Peyer's patch (tissue), 4 donors: Measurements from ENCODE around the gene OMA1. TPM values are rescaled to one million over a fixed set of nuclear protein-coding genes. Genes with fewer than 3 reads are reported as not detected.
A peak's percentile ranks its signal among the peaks of the same experiment; 100 is the strongest.

Source experiments
- DNase-seq, 3 donors: peaks; one replicate each; pipeline ENCODE4 v3.0.0-alpha.2; 2017 to 2019
- H3K27ac ChIP-seq, 4 donors: fragments of 200-600 bp; sonication (generic); one replicate each; pipeline ENCODE4 v1.5.1; 2016 to 2019
- H3K27me3 ChIP-seq, 2 donors: fragments of 200-600 bp; sonication (generic); one replicate each; pipeline ENCODE4 v1.5.1; 2019
- H3K36me3 ChIP-seq, 3 donors: fragments of 200-600 bp; sonication (generic); one replicate each; pipeline ENCODE4 v1.5.1; 2016 to 2019
- H3K4me1 ChIP-seq, 4 donors: fragments of 200-600 bp; sonication (generic); one replicate each; pipeline ENCODE4 v1.5.1; 2016 to 2019
- H3K4me3 ChIP-seq, 4 donors: fragments of 200-600 bp; sonication (generic); 1 replicate in 3 of 4; 2 replicates in 1 of 4; pipeline ENCODE4 v1.5.1; 2016 to 2019; ENCODE audit warnings: mild to moderate bottlenecking in 1 of 4
- H3K9me3 ChIP-seq, 4 donors: fragments of 200-600 bp; sonication (generic); one replicate each; pipeline ENCODE4 v1.5.1; 2016 to 2019; ENCODE audit warnings: mild to moderate bottlenecking in 1 of 4
- POLR2A ChIP-seq, 2 donors: fragments of 450-650 bp; IDR thresholded peaks; one replicate each; pipeline ENCODE4 v1.5.1; 2017; ENCODE audit warnings: antibody characterized with exemption in 2 of 2, mild to moderate bottlenecking in 2 of 2, moderate library complexity in 2 of 2
- total RNA-seq, 4 donors: library from RNA; depleted of rRNA; stranded (reverse); fragments of >200 nt; gene quantifications; one replicate each; pipeline ENCODE4 v1.1.0, GENCODE V29; 2016
- TF ChIP-seq, protein P1 (sequence below), 6 experiments: fragments of 450-650 bp in 4 of 6; fragments of 200-600 bp in 2 of 6; sonication (generic) in 1 of 6; IDR thresholded peaks; one replicate each; pipeline ENCODE4 v1.5.1; 2017 to 2019; ENCODE audit warnings: antibody characterized with exemption in 6 of 6, mild to moderate bottlenecking in 3 of 6, moderate library complexity in 1 of 6

Gene OMA1
- 10 to 100 TPM; 15.5 to 52.8 (median 17.6) TPM for total RNA-seq

DNA sequence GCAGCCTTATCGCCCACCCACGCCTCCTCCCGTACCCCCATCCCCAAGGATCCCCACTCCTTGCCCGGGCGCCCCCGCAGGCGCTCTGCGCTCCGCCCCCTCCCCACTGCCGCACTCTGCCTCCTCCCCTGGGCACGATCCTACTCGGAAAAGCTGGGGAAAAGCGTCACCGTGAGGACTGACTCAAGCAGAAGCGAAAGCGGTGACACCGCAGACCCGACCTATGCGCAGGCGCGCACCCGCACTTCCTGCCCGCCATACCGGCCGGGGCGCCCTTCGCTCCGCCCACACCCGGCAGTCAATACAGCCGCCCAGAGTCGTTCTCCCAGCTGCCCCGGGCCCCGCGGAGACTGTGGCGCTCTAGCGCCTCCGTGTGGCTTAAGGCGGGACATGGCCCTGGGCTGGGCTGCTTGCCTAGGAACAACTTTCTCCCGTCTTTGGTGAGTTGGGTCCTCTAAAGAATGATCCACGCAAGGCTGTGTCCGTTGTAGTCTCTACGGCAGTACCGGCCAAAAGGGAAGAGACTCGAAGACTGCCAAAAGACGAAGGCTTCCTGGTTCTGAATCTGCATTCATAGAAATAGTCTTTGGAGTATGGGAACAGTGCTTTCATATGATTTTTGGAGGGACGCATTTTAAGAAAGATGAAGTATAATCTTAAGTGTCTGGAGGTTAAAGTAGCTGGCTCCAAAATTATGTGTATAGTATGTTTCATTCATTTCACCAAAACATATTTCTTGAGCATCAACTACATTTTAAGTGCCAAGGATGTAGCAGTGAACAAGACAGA, at the start of gene OMA1:
Gene OMA1 (minus strand): TSS at position 207 of the 789 bp plus-strand sequence. CDS start 7,432 bp downstream, outside the sequence.
- DNase-seq = peak; percentile 93 to 98 (median 98)
- TF ChIP-seq, protein P1, sequence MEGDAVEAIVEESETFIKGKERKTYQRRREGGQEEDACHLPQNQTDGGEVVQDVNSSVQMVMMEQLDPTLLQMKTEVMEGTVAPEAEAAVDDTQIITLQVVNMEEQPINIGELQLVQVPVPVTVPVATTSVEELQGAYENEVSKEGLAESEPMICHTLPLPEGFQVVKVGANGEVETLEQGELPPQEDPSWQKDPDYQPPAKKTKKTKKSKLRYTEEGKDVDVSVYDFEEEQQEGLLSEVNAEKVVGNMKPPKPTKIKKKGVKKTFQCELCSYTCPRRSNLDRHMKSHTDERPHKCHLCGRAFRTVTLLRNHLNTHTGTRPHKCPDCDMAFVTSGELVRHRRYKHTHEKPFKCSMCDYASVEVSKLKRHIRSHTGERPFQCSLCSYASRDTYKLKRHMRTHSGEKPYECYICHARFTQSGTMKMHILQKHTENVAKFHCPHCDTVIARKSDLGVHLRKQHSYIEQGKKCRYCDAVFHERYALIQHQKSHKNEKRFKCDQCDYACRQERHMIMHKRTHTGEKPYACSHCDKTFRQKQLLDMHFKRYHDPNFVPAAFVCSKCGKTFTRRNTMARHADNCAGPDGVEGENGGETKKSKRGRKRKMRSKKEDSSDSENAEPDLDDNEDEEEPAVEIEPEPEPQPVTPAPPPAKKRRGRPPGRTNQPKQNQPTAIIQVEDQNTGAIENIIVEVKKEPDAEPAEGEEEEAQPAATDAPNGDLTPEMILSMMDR (IDR thresholded peaks at IDR 0.05) = peak; percentile 89 to 99 (median 97)
- TF ChIP-seq POLR2A (IDR thresholded peaks at IDR 0.05) = peak; percentile 78 to 93

DNA sequence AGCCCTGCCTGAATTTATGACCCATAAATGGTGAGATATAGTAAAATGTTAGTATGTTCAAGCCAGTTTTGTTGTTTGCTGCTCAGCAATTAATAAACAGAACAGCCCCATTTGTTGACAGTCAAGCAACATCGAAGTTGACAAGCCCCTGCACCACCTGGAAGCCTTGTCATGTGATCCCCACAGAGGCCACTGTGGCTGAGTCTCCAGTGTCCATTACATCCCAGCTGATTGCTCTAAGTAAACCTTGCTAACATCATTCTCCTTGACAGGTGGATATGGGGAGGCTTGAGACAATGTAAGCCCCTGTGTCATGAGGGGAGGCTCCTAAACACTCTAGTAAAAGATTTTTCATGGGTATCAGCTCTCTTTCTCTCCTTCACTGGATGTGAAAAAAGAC, 48.0 kb upstream of the OMA1 start:
- no peaks in the 10 kb centered on the region for H3K27me3 ChIP-seq
- no peak for DNase-seq
- no peaks in the 10 kb centered on the region for H3K9me3 ChIP-seq
- no peak overlapping the region for H3K27ac ChIP-seq
- H3K36me3 ChIP-seq = no peaks in the 10 kb centered on the region
- no peaks in the 10 kb centered on the region for H3K4me1 ChIP-seq
- no peak overlapping the region for H3K4me3 ChIP-seq
- no peak for TF ChIP-seq POLR2A (IDR thresholded peaks at IDR 0.05)
- TF ChIP-seq, protein P1 (IDR thresholded peaks at IDR 0.05) = no peak

More for the DNA sequence above, at the start of gene OMA1:
- H3K27me3 ChIP-seq = no peaks in the 10 kb centered on the region
- peaks cover 0 to 10% (median 0%) of the 10 kb centered on the region in 4 donors for H3K4me1 ChIP-seq
- peak within 1 kb of the TSS; percentile 98 to 100 (median 99) for H3K27ac ChIP-seq
- H3K4me3 ChIP-seq = peak within 1 kb of the TSS; percentile 83 to 90 (median 86)
- H3K9me3 ChIP-seq = no peaks in the 10 kb centered on the region
- H3K36me3 ChIP-seq = no peaks in the 10 kb centered on the region

DNA sequence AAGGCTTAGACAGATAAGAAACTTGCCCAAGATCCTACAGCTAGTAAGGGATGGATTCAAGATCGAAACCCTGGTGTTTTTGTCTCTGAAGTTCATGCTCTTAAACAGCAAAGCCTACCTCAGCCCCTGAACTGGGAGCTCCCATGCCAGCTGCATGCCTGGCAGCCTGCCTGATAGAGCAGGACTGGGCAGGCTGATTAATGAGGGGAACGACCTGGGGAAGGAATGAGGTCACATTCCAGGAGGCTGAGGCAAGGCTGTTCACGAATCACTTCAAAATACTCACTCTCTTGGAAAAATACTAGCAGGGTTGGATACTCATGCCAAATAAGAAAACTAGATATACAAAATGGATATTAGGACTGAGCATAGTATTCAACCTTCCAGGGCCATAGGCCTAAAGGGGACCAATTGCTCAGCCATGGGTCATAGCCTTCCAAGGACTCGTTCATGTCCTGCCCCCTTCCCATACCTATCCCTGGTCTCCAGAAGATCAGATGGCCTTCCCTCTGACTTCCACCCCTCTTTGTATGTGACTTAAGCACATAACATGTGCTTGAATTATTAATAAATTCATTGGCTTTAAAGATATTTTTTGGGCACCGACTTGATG, 46.1 kb upstream of the OMA1 start:
- Histone ChIP-seq H3K27ac (no peak overlapping the region), H3K36me3 (no peaks in the 10 kb centered on the region), H3K27me3 (no peaks in the 10 kb centered on the region), H3K4me3 (no peak overlapping the region), H3K4me1 (no peaks in the 10 kb centered on the region), H3K9me3 (no peaks in the 10 kb centered on the region)
- DNase-seq = no peak
- TF ChIP-seq POLR2A (IDR thresholded peaks at IDR 0.05) = no peak
- TF ChIP-seq, protein P1 (IDR thresholded peaks at IDR 0.05) = no peak

DNA sequence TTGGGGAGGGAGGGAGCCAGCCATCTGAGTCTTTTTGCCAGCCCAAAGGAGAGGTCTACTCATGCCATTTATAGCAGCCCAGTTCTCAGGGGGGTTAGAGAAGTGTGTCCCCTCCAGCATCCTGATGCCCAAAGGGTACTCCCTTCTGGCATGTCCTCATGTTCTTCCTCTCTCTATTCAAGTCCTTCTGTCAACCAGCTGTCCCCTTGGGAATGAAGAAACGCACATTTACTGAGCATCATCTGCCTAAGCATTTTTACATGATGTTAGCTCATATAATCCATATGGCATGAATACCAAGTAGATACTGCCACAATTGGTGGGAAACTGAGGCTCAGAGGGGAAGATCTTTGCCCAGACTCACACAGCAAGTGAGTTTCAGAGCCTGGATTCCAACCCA, 45.3 kb upstream of the OMA1 start:
- H3K36me3 ChIP-seq = no peaks in the 10 kb centered on the region
- H3K27me3 ChIP-seq = no peaks in the 10 kb centered on the region
- TF ChIP-seq, protein P1 (IDR thresholded peaks at IDR 0.05) = no peak
- TF ChIP-seq POLR2A (IDR thresholded peaks at IDR 0.05) = no peak
- H3K27ac ChIP-seq = no peak overlapping the region
- H3K4me1 ChIP-seq = no peaks in the 10 kb centered on the region
- H3K4me3 ChIP-seq = no peak overlapping the region
- H3K9me3 ChIP-seq = no peaks in the 10 kb centered on the region
- DNase-seq = no peak

DNA sequence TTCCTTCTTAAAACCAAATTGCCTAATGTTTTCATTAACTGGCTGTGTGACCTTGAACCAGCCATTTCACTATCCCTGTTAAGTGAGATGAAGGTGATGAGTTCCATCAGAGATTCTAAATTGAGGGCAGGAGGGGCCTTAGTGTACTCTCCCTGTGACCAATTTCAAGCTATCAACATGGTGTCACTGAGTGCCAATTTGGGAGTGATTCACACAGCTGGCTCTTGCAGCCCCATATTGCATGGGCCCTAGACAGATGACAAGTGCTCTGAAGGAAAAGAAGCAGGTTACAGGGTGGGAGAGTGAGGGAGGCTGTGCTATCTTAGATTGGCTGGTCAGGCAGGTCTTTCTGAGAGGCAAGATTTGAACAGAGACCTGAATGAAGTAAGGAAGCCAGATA, 43.5 kb upstream of the OMA1 start:
- no peaks in the 10 kb centered on the region for H3K9me3 ChIP-seq
- H3K4me3 ChIP-seq = no peak overlapping the region
- no peak for DNase-seq
- H3K27ac ChIP-seq = no peak overlapping the region
- H3K36me3 ChIP-seq = no peaks in the 10 kb centered on the region
- no peaks in the 10 kb centered on the region for H3K27me3 ChIP-seq
- no peak for TF ChIP-seq POLR2A (IDR thresholded peaks at IDR 0.05)
- TF ChIP-seq, protein P1 (IDR thresholded peaks at IDR 0.05) = no peak
- H3K4me1 ChIP-seq = no peaks in the 10 kb centered on the region
